ENCODE measurements around the gene SLC9C1.

The SLC9C1 gene

DNA sequence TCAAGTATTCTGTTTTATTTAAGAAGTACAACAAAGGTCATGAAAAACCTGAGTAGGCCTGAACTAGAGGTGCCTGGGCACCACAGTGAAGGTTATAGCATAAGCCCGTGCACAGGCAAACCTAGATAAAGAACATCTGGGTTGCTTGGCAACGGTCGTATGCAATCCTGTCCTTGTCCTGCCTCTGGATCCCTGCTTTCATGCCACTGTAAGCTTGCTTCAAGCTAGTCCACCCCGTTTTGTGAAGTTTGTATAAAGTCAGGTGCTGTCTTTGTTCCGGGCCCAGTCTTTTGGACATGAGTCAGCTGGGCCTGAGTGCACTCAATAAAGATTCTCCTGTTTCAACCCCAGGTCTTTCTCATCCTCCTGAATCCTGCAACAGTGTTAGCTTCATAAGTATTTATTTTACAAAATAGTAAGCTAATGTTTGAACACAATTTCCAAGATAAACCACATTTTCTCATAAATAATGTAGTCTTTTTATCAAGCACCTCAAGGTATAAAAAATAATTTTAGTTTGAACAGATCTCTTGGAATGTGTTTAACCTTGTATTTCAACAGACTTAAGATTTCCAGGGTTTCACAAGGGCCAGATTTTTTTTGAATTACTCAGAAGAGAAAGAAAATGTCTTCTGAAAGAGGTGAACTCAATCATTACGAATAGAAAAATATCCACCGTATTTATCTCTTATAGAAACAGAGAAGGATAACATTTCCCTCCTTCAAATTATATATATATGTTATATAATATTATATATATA lies 14.3 kb upstream of the SLC9C1 start:
- Histone ChIP-seq H3K4me2 (ENCODE audit: insufficient read depth, low read length) (no peak overlapping the region), H3K9ac (ENCODE audit: low read depth, low read length) (no peak overlapping the region), H4K20me1 (ENCODE audit: insufficient read depth, low read length) (no peaks in the 10 kb centered on the region), H3K4me3 (ENCODE audit: low read depth in 1 of 2, low read length in 2 of 2) (no peak overlapping the region), H3K79me2 (ENCODE audit: insufficient read depth, low read length) (no peaks in the 10 kb centered on the region), H3K4me1 (ENCODE audit: insufficient read depth, low read length) (no peaks in the 10 kb centered on the region), H3K27ac (ENCODE audit: low read length) (no peak overlapping the region), H2AFZ (ENCODE audit: low read depth, low read length) (no peak overlapping the region), H3K9me3 (ENCODE audit: insufficient read depth, low read length, severe bottlenecking) (no peaks in the 10 kb centered on the region), H3K36me3 (ENCODE audit: insufficient read depth, low read length) (no peaks in the 10 kb centered on the region), H3K27me3 (ENCODE audit: insufficient read depth, low read length, poor library complexity) (no peaks in the 10 kb centered on the region)
- no peak for ATAC-seq (ENCODE audit: insufficient read depth, low read depth)
- TF ChIP-seq, protein P1, sequence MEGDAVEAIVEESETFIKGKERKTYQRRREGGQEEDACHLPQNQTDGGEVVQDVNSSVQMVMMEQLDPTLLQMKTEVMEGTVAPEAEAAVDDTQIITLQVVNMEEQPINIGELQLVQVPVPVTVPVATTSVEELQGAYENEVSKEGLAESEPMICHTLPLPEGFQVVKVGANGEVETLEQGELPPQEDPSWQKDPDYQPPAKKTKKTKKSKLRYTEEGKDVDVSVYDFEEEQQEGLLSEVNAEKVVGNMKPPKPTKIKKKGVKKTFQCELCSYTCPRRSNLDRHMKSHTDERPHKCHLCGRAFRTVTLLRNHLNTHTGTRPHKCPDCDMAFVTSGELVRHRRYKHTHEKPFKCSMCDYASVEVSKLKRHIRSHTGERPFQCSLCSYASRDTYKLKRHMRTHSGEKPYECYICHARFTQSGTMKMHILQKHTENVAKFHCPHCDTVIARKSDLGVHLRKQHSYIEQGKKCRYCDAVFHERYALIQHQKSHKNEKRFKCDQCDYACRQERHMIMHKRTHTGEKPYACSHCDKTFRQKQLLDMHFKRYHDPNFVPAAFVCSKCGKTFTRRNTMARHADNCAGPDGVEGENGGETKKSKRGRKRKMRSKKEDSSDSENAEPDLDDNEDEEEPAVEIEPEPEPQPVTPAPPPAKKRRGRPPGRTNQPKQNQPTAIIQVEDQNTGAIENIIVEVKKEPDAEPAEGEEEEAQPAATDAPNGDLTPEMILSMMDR (IDR thresholded peaks at IDR 0.05; ENCODE audit: borderline replicate concordance, extremely low read depth, low read length, poor library complexity, severe bottlenecking) = no peak
- no peak for TF ChIP-seq EZH2 (IDR thresholded peaks at IDR 0.05; ENCODE audit: borderline replicate concordance, low read depth, low read length, severe bottlenecking)
- DNase-seq = no peak

DNA sequence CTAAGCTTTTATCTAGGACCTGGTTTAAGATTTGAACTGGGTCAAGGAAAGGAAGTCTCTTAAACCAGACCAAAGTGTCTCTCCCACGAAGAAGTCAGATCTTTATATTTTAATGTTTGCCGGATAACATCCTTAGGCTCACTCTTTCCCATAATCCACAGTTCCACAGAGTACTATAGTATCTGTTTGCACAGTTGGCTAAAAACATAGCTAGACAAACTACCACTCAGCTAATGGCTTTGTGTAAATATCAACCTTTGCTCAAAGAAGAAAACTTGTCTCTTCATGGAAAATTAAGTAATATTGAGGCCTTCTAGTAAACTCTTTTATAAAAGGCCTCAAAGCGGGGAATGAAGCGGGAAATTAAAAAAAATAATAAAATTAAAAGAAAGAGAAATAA lies 13.5 kb upstream of the SLC9C1 start:
- TF ChIP-seq, protein P1 (IDR thresholded peaks at IDR 0.05; ENCODE audit: borderline replicate concordance, extremely low read depth, low read length, poor library complexity, severe bottlenecking) = no peak
- TF ChIP-seq EZH2 (IDR thresholded peaks at IDR 0.05; ENCODE audit: borderline replicate concordance, low read depth, low read length, severe bottlenecking) = no peak
- H3K27me3 ChIP-seq (ENCODE audit: insufficient read depth, low read length, poor library complexity) = no peaks in the 10 kb centered on the region
- DNase-seq (no peak), ATAC-seq (ENCODE audit: insufficient read depth, low read depth) (no peak)
- H3K4me3 ChIP-seq (ENCODE audit: low read depth in 1 of 2, low read length in 2 of 2) = no peak overlapping the region
- H3K9ac ChIP-seq (ENCODE audit: low read depth, low read length) = no peak overlapping the region
- no peaks in the 10 kb centered on the region for H3K79me2 ChIP-seq (ENCODE audit: insufficient read depth, low read length)
- no peak overlapping the region for H3K27ac ChIP-seq (ENCODE audit: low read length)
- H3K4me2 ChIP-seq (ENCODE audit: insufficient read depth, low read length) = no peak overlapping the region
- H2AFZ ChIP-seq (ENCODE audit: low read depth, low read length) = no peak overlapping the region
- no peaks in the 10 kb centered on the region for H3K4me1 ChIP-seq (ENCODE audit: insufficient read depth, low read length)
- H4K20me1 ChIP-seq (ENCODE audit: insufficient read depth, low read length) = no peaks in the 10 kb centered on the region
- H3K9me3 ChIP-seq (ENCODE audit: insufficient read depth, low read length, severe bottlenecking) = no peaks in the 10 kb centered on the region
- no peaks in the 10 kb centered on the region for H3K36me3 ChIP-seq (ENCODE audit: insufficient read depth, low read length)

DNA sequence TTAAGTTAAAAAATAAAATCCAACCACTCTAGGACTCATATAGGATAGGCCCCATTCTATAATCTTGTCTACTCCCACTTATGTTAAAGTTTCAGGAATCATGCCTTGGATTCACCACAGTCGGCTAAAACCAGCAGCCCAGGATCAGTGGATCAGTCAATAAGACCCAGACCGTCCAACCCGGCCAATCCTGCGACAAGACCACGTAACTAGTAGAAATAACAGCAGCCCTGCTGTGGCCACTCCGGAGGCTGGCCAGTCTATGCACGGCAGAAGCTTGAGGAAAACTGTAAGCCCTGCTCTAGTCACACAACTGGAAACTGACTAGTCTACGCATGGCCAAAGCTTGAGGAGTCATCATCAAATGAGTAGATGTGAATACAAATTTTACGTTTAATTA lies 12.8 kb upstream of the SLC9C1 start:
- no peak for ATAC-seq (ENCODE audit: insufficient read depth, low read depth)
- no peak for DNase-seq
- Histone ChIP-seq H3K4me2 (ENCODE audit: insufficient read depth, low read length) (no peak overlapping the region), H3K9ac (ENCODE audit: low read depth, low read length) (no peak overlapping the region), H3K4me1 (ENCODE audit: insufficient read depth, low read length) (no peaks in the 10 kb centered on the region), H3K36me3 (ENCODE audit: insufficient read depth, low read length) (no peaks in the 10 kb centered on the region), H3K27me3 (ENCODE audit: insufficient read depth, low read length, poor library complexity) (no peaks in the 10 kb centered on the region), H3K4me3 (ENCODE audit: low read depth in 1 of 2, low read length in 2 of 2) (no peak overlapping the region), H3K79me2 (ENCODE audit: insufficient read depth, low read length) (no peaks in the 10 kb centered on the region), H4K20me1 (ENCODE audit: insufficient read depth, low read length) (no peaks in the 10 kb centered on the region), H2AFZ (ENCODE audit: low read depth, low read length) (no peak overlapping the region), H3K9me3 (ENCODE audit: insufficient read depth, low read length, severe bottlenecking) (no peaks in the 10 kb centered on the region), H3K27ac (ENCODE audit: low read length) (no peak overlapping the region)
- no peak for TF ChIP-seq EZH2 (IDR thresholded peaks at IDR 0.05; ENCODE audit: borderline replicate concordance, low read depth, low read length, severe bottlenecking)
- TF ChIP-seq, protein P1 (IDR thresholded peaks at IDR 0.05; ENCODE audit: borderline replicate concordance, extremely low read depth, low read length, poor library complexity, severe bottlenecking) = no peak
